Calu3 (cell line): ENCODE data around the gene MAG. TPM values are rescaled to one million over a fixed set of nuclear protein-coding genes. Genes with fewer than 3 reads are reported as not detected.

ENCODE experiments used
- BruUV-seq: library from RNA; stranded (reverse); fragments of 400-500 nt; replicated peaks from 2 replicates; lab custom pipeline; 2021; lab: Mats Ljungman, UMichigan
- CTCF ChIA-PET: fragments of 300-600 bp; sonication (Branson Sonifier 250); formaldehyde crosslinking; loops from one replicate; lab custom pipeline; 2022; ENCODE audit warnings: antibody characterized with exemption; lab: Charles Lee
- DNase-seq: peaks from one replicate; pipeline ENCODE4 v3.0.0; 2022
- H3K27ac Mint-ChIP-seq: one replicate; pipeline ENCODE4 v1.8.0; 2022; ENCODE audit warnings: mixed read lengths; ENCODE audit not compliant: unreplicated experiment
- H3K27me3 Mint-ChIP-seq: one replicate; pipeline ENCODE4 v1.8.0; 2022; ENCODE audit warnings: mixed read lengths; ENCODE audit not compliant: unreplicated experiment
- H3K36me3 Mint-ChIP-seq: one replicate; pipeline ENCODE4 v1.8.0; 2022; ENCODE audit warnings: mild to moderate bottlenecking, moderate library complexity, mixed read lengths; ENCODE audit not compliant: insufficient read depth, unreplicated experiment
- H3K4me1 Mint-ChIP-seq: one replicate; pipeline ENCODE4 v1.8.0; 2022; ENCODE audit warnings: mild to moderate bottlenecking, low read depth, mixed read lengths; ENCODE audit not compliant: unreplicated experiment
- H3K4me3 Mint-ChIP-seq: one replicate; pipeline ENCODE4 v1.8.0; 2022; ENCODE audit warnings: mild to moderate bottlenecking, low read depth, moderate library complexity, mixed read lengths; ENCODE audit not compliant: unreplicated experiment
- H3K9me3 Mint-ChIP-seq: one replicate; pipeline ENCODE4 v1.8.0; 2022; ENCODE audit warnings: low read depth, mixed read lengths; ENCODE audit not compliant: unreplicated experiment
- CTCF ChIP-seq: fragments of 200-600 bp; IDR thresholded peaks from one replicate; pipeline ENCODE4 v1.8.0; 2022; ENCODE audit warnings: antibody characterized with exemption; ENCODE audit not compliant: unreplicated experiment
- intact Hi-C: fragments of 100-400 bp; cut with micrococcal nuclease; formaldehyde crosslinking; loops from one replicate; pipeline ENCODE4 v1.10.0; 2022; ENCODE audit not compliant: unreplicated experiment
- total RNA-seq: library from RNA; stranded (reverse); gene quantifications from 2 replicates; pipeline ENCODE4 v1.2.3, GENCODE V29; 2022

The MAG gene
- total RNA-seq, 1 experiment from 2014 or later: not detected

DNA sequence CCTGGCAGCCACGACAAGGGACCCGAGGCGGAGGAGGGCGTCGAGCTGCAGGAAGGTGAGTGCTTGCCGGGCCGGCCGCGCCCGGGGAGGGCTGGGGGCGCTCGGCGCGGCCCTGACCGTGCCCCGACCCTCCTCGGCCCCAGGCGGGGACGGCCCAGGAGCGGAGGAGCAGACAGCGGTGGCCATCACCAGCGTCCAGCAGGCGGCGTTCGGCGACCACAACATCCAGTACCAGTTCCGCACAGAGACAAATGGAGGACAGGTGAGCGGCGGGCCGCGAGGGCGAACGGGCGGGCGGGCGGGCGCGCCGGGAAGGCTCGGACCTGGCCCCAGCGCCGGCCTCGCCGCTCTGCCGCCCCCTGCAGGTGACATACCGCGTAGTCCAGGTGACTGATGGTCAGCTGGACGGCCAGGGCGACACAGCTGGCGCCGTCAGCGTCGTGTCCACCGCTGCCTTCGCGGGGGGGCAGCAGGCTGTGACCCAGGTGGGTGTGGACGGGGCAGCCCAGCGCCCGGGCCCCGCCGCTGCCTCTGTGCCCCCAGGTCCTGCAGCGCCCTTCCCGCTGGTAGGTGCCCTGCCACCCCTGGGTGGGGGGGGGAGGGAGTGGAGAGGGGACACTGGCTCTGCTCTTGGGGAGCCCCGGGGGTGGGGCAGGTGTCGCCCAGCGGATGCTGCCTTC, 22.4 kb upstream of the MAG start:
- Mint-ChIP-seq H3K4me1 (peaks cover 9% of the 10 kb centered on the region), H3K27ac (peak overlapping the region; percentile 40), H3K36me3 (peaks cover 86% of the 10 kb centered on the region), H3K4me3 (peak overlapping the region; percentile 70), H3K9me3 (no peaks in the 10 kb centered on the region), H3K27me3 (no peaks in the 10 kb centered on the region)
- peak; percentile 98 for DNase-seq
- peak; percentile 98 for TF ChIP-seq CTCF
- intact Hi-C loops: no loop called here
- BruUV-seq: no TSS peak
- CTCF ChIA-PET: interaction anchor here (0.7 to 1.6 kb wide), 4 partner anchors 83 to 225 kb away, joined by 3 to 5 read pairs (median 4); no protein-coding TSS in a partner anchor

GRCh38 chr19:35270381-35270811, 21.6 kb upstream of the MAG start:
- Mint-ChIP-seq H3K27me3 (no peaks in the 10 kb centered on the region), H3K27ac (peak overlapping the region; percentile 40), H3K9me3 (no peaks in the 10 kb centered on the region), H3K36me3 (peaks cover 84% of the 10 kb centered on the region), H3K4me1 (peaks cover 4% of the 10 kb centered on the region), H3K4me3 (peak overlapping the region; percentile 70)
- no TSS peak for BruUV-seq
- TF ChIP-seq CTCF: no peak
- CTCF ChIA-PET: interaction anchor here (1.6 kb wide), 1 partner anchor 225 kb away, joined by 4 read pairs; no protein-coding TSS in a partner anchor
- DNase-seq: no peak
- intact Hi-C loops: no loop called here

GRCh38 chr19:35271546-35271945, 20.4 kb upstream of the MAG start:
- DNase-seq: no peak
- H3K9me3 Mint-ChIP-seq: no peaks in the 10 kb centered on the region
- no peaks in the 10 kb centered on the region for H3K27me3 Mint-ChIP-seq
- TF ChIP-seq CTCF: no peak
- no peak overlapping the region for H3K27ac Mint-ChIP-seq
- no peaks in the 10 kb centered on the region for H3K4me1 Mint-ChIP-seq
- no peak overlapping the region for H3K4me3 Mint-ChIP-seq
- intact Hi-C loops: no loop called here
- H3K36me3 Mint-ChIP-seq: peaks cover 84% of the 10 kb centered on the region
- CTCF ChIA-PET: no interaction called here
- BruUV-seq: no TSS peak

GRCh38 chr19:35272122-35272719, 19.7 kb upstream of the MAG start:
- no peak for DNase-seq
- no peak overlapping the region for H3K4me3 Mint-ChIP-seq
- H3K9me3 Mint-ChIP-seq: no peaks in the 10 kb centered on the region
- no peak overlapping the region for H3K27ac Mint-ChIP-seq
- intact Hi-C loops: no loop called here
- no peaks in the 10 kb centered on the region for H3K4me1 Mint-ChIP-seq
- H3K36me3 Mint-ChIP-seq: peaks cover 84% of the 10 kb centered on the region
- CTCF ChIA-PET: interaction anchor here (0.6 kb wide), 1 partner anchor 574 kb away, joined by 9 read pairs; no protein-coding TSS in a partner anchor
- TF ChIP-seq CTCF: no peak
- H3K27me3 Mint-ChIP-seq: no peaks in the 10 kb centered on the region
- no TSS peak for BruUV-seq
